ENCODE results near the gene SLC43A2. TPM values are rescaled to one million over a fixed set of nuclear protein-coding genes. Genes with fewer than 3 reads are reported as not detected.

SLC43A2 gene
- total RNA-seq, 1 experiment from 2014 or later, result 11.0 TPM

DNA sequence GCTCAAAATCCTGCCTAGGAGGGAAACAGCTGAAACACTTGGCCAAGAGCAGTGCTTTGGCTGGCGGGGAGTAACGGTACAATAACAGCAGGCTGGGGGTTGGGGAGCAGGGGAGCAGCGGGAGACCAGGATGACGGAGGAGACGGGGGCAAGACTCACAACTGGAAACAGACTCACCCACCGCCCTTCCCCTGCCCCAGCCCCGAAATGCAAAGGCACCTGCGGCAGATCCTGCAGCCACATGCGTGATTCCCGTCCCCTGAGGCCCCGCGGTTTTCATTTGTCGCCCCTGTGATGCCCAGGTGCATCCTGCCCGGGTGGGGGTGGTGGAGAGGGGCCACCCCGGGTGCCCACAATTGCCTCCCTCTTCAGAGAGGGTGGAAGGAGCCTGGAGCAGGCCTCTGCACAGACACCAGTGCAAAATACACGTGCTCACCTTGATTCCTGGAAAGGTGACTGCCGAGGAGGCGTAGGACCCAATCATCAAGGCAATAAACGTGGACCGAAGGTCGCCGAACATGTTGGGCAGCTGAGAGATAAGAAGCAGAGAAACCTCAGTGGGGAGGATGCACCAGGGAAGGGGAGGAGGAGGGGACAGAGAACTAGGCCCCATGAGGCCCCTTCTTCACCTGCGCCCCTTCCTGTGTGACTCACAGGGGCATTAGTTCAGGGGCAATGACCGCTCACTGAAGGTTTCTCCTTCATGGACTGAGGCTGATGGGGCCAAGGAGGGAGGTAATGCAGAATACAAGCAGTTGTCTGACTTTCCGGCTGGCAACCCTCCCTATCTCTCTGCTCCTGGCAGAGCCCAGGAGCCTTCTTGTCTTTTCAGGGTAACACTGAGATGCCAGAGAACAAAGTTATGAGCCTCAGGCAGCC lies 35.6 kb downstream of the SLC43A2 start:
- no peak for ATAC-seq
- H3K4me1 Mint-ChIP-seq, result peaks cover 5% of the 10 kb centered on the region
- DNase-seq (ENCODE audit: low spot score), result no peak
- ChIA-PET CTCF (interaction anchor here (1.0 to 1.3 kb wide), 2 partner anchors 19 to 60 kb away, joined by 3 to 5 read pairs; no protein-coding TSS in a partner anchor), POLR2A (no interaction called here)
- TF ChIP-seq, protein P1, sequence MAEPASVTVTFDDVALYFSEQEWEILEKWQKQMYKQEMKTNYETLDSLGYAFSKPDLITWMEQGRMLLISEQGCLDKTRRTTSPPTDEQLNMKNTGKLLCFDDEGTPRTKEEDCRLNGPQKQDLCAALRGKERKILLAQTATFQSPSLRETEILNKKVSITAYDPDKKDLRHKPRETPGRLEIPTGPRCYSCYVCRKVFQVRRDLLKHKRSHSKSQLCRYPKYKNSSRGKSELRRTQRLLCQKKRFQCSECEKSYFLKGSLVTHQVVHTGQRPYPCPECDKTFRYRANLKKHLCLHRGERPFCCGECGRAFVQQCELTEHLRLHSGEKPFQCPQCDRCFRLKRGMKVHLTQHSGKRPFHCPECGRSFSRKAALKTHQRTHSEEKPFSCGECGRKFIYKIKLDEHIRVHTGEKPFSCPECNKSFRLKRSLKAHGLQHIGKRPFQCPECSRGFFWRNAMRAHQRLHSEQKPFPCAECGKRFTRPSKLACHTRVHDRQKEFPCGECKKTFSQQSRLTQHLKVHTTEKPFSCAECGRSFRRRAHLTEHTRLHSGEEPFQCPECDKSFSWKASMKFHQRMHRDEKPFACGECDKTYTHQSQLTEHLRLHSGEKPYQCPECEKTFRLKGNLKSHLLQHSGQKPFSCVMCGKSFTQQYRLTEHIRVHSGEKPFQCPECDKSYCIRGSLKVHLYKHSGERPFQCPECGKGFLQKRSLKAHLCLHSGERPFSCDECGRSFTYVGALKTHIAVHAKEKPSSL (CRISPR knock-in tag; conservative IDR thresholded peaks at IDR 0.05), result no peak
- TF ChIP-seq ZBTB21 (CRISPR knock-in tag; IDR thresholded peaks at IDR 0.05; ENCODE audit: borderline replicate concordance) (no peak), SOX15 (CRISPR knock-in tag; IDR thresholded peaks at IDR 0.05) (no peak), NFE2L1 (CRISPR knock-in tag; IDR thresholded peaks at IDR 0.05) (no peak), GTF2I (CRISPR knock-in tag; conservative IDR thresholded peaks at IDR 0.05) (no peak)
- TF ChIP-seq, protein P2, sequence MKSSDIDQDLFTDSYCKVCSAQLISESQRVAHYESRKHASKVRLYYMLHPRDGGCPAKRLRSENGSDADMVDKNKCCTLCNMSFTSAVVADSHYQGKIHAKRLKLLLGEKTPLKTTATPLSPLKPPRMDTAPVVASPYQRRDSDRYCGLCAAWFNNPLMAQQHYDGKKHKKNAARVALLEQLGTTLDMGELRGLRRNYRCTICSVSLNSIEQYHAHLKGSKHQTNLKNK (CRISPR knock-in tag; IDR thresholded peaks at IDR 0.05), result no peak
- TF ChIP-seq, protein P3, sequence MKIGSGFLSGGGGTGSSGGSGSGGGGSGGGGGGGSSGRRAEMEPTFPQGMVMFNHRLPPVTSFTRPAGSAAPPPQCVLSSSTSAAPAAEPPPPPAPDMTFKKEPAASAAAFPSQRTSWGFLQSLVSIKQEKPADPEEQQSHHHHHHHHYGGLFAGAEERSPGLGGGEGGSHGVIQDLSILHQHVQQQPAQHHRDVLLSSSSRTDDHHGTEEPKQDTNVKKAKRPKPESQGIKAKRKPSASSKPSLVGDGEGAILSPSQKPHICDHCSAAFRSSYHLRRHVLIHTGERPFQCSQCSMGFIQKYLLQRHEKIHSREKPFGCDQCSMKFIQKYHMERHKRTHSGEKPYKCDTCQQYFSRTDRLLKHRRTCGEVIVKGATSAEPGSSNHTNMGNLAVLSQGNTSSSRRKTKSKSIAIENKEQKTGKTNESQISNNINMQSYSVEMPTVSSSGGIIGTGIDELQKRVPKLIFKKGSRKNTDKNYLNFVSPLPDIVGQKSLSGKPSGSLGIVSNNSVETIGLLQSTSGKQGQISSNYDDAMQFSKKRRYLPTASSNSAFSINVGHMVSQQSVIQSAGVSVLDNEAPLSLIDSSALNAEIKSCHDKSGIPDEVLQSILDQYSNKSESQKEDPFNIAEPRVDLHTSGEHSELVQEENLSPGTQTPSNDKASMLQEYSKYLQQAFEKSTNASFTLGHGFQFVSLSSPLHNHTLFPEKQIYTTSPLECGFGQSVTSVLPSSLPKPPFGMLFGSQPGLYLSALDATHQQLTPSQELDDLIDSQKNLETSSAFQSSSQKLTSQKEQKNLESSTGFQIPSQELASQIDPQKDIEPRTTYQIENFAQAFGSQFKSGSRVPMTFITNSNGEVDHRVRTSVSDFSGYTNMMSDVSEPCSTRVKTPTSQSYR (CRISPR knock-in tag; IDR thresholded peaks at IDR 0.05), result no peak
- H3K27me3 Mint-ChIP-seq (ENCODE audit: low read depth), result no peaks in the 10 kb centered on the region
- no peaks in the 10 kb centered on the region for H3K36me3 Mint-ChIP-seq
- no peaks in the 10 kb centered on the region for H3K9me3 Mint-ChIP-seq
- no peak overlapping the region; the same call in 1 of the 2 replicates for H3K27ac Mint-ChIP-seq
- no peak overlapping the region for H3K4me3 Mint-ChIP-seq

DNA sequence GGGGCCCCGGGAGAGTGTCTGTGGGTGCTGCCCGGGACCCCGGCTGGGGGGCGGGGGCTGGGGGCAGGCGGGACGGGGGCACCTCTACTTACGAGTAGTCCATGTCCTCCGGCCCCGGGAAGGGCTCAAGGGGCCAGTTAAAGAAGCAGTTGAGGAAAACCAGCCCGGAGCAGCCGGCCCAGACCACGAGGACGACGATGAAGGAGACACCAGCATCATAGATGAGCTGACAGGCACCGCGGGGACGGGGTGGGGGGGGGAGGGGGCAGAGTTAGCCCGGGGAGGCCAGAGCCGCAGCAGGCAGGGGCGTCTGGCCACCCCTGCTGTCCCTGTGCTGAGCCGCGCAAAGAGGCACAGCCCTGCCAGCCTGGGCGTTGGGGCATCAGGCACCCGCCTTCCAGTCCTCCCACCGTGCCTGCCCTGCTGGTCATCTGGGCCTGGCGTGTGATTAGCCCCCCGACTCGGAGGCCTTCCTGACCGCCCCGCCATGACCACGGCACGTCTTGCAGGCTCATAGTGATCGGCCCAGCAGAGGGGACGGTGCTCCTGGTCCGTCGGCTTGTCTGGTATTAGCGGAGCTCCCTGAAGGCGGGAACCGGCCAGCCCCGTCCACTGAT lies 37.1 kb downstream of the SLC43A2 start:
- ChIA-PET CTCF (interaction anchor here (1.0 to 1.9 kb wide), 4 partner anchors 13 to 59 kb away, joined by 3 to 5 read pairs (median 4); no protein-coding TSS in a partner anchor), POLR2A (no interaction called here)
- H3K4me3 Mint-ChIP-seq, result no peak overlapping the region
- DNase-seq (ENCODE audit: low spot score), result no peak
- H3K4me1 Mint-ChIP-seq, result peaks cover 15% of the 10 kb centered on the region
- H3K36me3 Mint-ChIP-seq, result no peaks in the 10 kb centered on the region
- no peak overlapping the region for H3K27ac Mint-ChIP-seq
- no peaks in the 10 kb centered on the region for H3K27me3 Mint-ChIP-seq (ENCODE audit: low read depth)
- H3K9me3 Mint-ChIP-seq, result no peaks in the 10 kb centered on the region
- no peak for TF ChIP-seq ZNF219 (CRISPR knock-in tag; IDR thresholded peaks at IDR 0.05; ENCODE audit: borderline replicate concordance)
- TF ChIP-seq, protein P4, sequence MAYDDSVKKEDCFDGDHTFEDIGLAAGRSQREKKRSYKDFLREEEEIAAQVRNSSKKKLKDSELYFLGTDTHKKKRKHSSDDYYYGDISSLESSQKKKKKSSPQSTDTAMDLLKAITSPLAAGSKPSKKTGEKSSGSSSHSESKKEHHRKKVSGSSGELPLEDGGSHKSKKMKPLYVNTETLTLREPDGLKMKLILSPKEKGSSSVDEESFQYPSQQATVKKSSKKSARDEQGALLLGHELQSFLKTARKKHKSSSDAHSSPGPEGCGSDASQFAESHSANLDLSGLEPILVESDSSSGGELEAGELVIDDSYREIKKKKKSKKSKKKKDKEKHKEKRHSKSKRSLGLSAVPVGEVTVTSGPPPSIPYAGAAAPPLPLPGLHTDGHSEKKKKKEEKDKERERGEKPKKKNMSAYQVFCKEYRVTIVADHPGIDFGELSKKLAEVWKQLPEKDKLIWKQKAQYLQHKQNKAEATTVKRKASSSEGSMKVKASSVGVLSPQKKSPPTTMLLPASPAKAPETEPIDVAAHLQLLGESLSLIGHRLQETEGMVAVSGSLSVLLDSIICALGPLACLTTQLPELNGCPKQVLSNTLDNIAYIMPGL (CRISPR knock-in tag; IDR thresholded peaks at IDR 0.05), result no peak
- no peak for TF ChIP-seq EMX1 (CRISPR knock-in tag; IDR thresholded peaks at IDR 0.05)
- TF ChIP-seq GRHL2 (CRISPR knock-in tag; IDR thresholded peaks at IDR 0.05; ENCODE audit: insufficient replicate concordance, severe bottlenecking), result no peak
- TF ChIP-seq NFYB (CRISPR knock-in tag; conservative IDR thresholded peaks at IDR 0.05; ENCODE audit: low read depth), result no peak
- no peak for ATAC-seq
